ENCODE measurements around the gene AQP10.

- peak in 1 of 2 donors; percentile 74 for TF ChIP-seq POLR2A (IDR thresholded peaks at IDR 0.05)
- peak in 2 of 3 donors; percentile 69 to 87 for TF ChIP-seq POLR2AphosphoS5 (IDR thresholded peaks at IDR 0.05)
Measured at GRCh38 chr1:154272217-154272998, 48.5 kb upstream of the AQP10 start, which contains the start of gene HAX1.

Data from suprapubic skin (tissue), 4 donors.